ENCODE data around the gene MAGI3. TPM values are rescaled to one million over a fixed set of nuclear protein-coding genes. Genes with fewer than 3 reads are reported as not detected.

The MAGI3 gene
- total and polyA plus RNA-seq, 2 of the 13 experiments (the other 11 are each of a cell fraction or from before 2014, with no cell fraction given), result 4.0 to 11.8 TPM

- 11% methylated on average over 4 of the region's 4 CpGs for WGBS (ENCODE audit: low lambda C conversion rate)
- in situ Hi-C loops (cut with HindIII; ENCODE audit: extremely low pct_ligation_motif_present, low pct_unique_long_range_greater_than_20kb) (loop anchor here (10.0 kb wide), 1 partner anchor 249 kb away; no protein-coding TSS in a partner anchor), intact Hi-C loops (cut with micrococcal nuclease; ENCODE audit: unreplicated experiment) (loop anchor here (1.0 kb wide), 1 partner anchor 57 kb away; no protein-coding TSS in a partner anchor)
- H3K4me2 ChIP-seq (ENCODE audit: low read depth, low read length), result peak overlapping the region; percentile 77
- BruUV-seq (replicated peaks), result no TSS peak
- CTCF ChIA-PET (ENCODE audit: low intra/inter-chr PET ratio, low total read pairs), result no interaction called here
- peak overlapping the region; percentile 55 for H3K9ac ChIP-seq (ENCODE audit: insufficient read depth, low read depth, low read length)
- POLR2A ChIA-PET, result interaction anchor here (1.3 kb wide), 1 partner anchor 247 kb away, joined by 3 read pairs; no protein-coding TSS in a partner anchor
- peaks cover 48% of the 10 kb centered on the region for H3K4me1 ChIP-seq (ENCODE audit: insufficient read depth, low read length)
- no peak for ATAC-seq
- H3K36me3 ChIP-seq (replicated peaks in 1 of 2; ENCODE audit: control insufficient read depth in 1 of 2, insufficient read depth in 2 of 2, low read length in 2 of 2), result no peaks in the 10 kb centered on the region
- peaks cover 84% of the 10 kb centered on the region for H3K79me2 ChIP-seq (ENCODE audit: insufficient read depth, low read length)
- peak overlapping the region; percentile 79 for H3K27ac ChIP-seq (ENCODE audit: extremely low read length, insufficient read depth, low read length)
- no peaks in the 10 kb centered on the region; a peak in 1 of 5 replicates for H3K27me3 ChIP-seq (ENCODE audit: control insufficient read depth in 1 of 2, insufficient read depth in 2 of 2, low read length in 2 of 2)
- no peak for FAIRE-seq
- H2AFZ ChIP-seq (ENCODE audit: low read length), result no peak overlapping the region
- H4K20me1 ChIP-seq (ENCODE audit: insufficient read depth, low read length), result peaks cover 5% of the 10 kb centered on the region; the same call in 1 of the 2 replicates
- H3K4me3 ChIP-seq (replicated peaks in 1 of 3; ENCODE audit: insufficient read depth in 1 of 3, low read depth in 2 of 3, low read length in 3 of 3), result peak overlapping the region; percentile 27 to 66 (median 45); a peak in 5 of 6 replicates
- DNase-seq (ENCODE audit: low spot score), result peak; percentile 72
- no peaks in the 10 kb centered on the region for H3K9me3 ChIP-seq (ENCODE audit: low read length)
- TF ChIP-seq KAT7 (CRISPR knock-in tag; IDR thresholded peaks at IDR 0.05; ENCODE audit: borderline replicate concordance) (0 out of 2 replicates have a peak, but pooled peaks have one; percentile 48), NR2F6 (IDR thresholded peaks at IDR 0.05) (0 out of 2 replicates have a peak, but pooled peaks have one; percentile 52), NR2F6 (CRISPR knock-in tag; IDR thresholded peaks at IDR 0.05) (no peak), HNRNPK (IDR thresholded peaks at IDR 0.05; ENCODE audit: low read depth, low read length, poor library complexity, severe bottlenecking) (no peak), SKI (IDR thresholded peaks at IDR 0.05; ENCODE audit: partially characterized antibody) (no peak), EP300 (IDR thresholded peaks at IDR 0.05; ENCODE audit: low read depth in 2 of 2, low read length in 2 of 2) (peak; percentile 51 to 62; a peak in 3 of 4 replicates), EP300 (CRISPR knock-in tag; IDR thresholded peaks at IDR 0.05; ENCODE audit: borderline replicate concordance) (no peak), FOXA1 (IDR thresholded peaks at IDR 0.05) (no peak), FOXA1 (CRISPR knock-in tag; IDR thresholded peaks at IDR 0.05) (0 out of 2 replicates have a peak, but pooled peaks have one; percentile 13), GABPA (IDR thresholded peaks at IDR 0.05; ENCODE audit: low read depth, low read length) (no peak), GABPA (CRISPR knock-in tag; IDR thresholded peaks at IDR 0.05; ENCODE audit: low read depth) (0 out of 2 replicates have a peak, but pooled peaks have one; percentile 3), ZNF619 (CRISPR knock-in tag; IDR thresholded peaks at IDR 0.05) (no peak), GATAD2A (CRISPR knock-in tag; IDR thresholded peaks at IDR 0.05) (peak; percentile 52; the same call in 1 of the 2 replicates), SOX5 (CRISPR knock-in tag; IDR thresholded peaks at IDR 0.05; ENCODE audit: borderline replicate concordance) (peak; percentile 61; the same call in 1 of the 2 replicates), NFIC (IDR thresholded peaks at IDR 0.05; ENCODE audit: low read length) (peak; percentile 60; the same call in 1 of the 2 replicates), ARID5B (CRISPR knock-in tag; IDR thresholded peaks at IDR 0.05) (peak; percentile 62; the same call in 1 of the 2 replicates), ZNF576 (CRISPR knock-in tag; IDR thresholded peaks at IDR 0.05) (no peak), PHB2 (IDR thresholded peaks at IDR 0.05; ENCODE audit: partially characterized antibody) (no peak)
Measured at GRCh38 chr1:113394043-113394862, 3.9 kb downstream of the MAGI3 start.
